Epidermal melanocyte (primary cell): ENCODE measurements around the gene MINAR2.

Experiments
- DNase-seq: peaks from one replicate; pipeline ENCODE4 v3.0.0; 2011; ENCODE audit warnings: low spot score; ENCODE audit not compliant: insufficient read length

Gene MINAR2

DNA sequence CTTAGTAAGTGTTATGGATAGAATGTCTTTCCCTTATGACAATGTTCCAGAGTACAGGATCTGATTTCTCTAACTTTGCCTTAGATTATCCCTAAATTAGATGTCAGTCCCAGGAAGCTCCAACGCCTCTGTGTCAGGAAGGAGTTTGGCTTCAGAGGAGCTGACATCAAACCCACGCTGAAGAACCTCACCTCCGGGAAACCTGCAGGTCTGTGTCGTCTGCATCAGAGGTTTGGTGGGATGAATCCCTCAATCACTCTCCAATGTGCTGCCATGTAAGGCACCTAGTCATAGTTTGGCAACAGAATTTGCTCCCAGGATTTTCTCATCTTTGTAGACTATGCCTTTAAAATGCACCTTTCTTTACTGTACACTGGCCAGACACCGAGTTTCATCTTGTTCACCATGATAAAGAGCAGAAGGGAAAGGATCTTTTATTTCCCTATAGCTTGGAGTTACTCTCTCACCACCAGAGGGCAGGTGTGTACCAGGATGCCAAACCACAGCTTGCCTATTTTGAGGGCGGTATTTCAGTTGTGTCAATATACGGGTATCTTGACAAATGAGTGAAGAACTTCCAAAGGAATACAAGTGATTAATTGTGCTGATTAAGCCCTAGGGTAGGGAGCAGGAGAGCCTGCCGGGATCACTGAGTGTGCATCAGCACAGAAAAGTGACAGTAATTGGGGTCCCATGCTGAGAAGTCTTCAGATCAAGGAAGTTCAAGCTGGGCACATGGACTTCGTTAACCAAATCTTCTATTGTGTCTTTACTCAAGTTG lies 23.4 kb downstream of the MINAR2 start:
- peak; percentile 38 for DNase-seq

- DNase-seq = no peak
Measured at GRCh38 chr5:129773376-129773775, 25.5 kb downstream of the MINAR2 start.

- DNase-seq = no peak
Measured at GRCh38 chr5:129781594-129781993, 33.7 kb downstream of the MINAR2 start.

DNA sequence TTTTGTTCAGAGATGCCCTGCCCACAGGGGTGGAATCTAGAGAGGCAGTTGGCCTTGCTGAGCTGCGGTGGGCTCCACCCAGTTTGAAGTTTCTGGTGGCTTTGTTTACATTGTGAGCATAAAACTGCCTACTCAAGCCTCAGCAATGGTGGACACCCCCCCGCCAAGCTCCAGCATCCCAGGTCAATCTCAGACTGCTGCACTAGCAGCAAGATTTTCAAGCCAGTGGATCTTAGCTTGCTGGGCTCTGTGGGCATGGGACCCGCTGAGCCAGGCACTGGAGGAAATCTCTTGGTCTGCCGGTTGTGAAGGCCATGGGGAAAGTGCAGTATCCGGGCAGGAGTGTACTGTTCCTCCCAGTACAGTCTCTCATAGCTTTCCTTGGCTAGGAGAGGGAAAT lies 55.5 kb downstream of the MINAR2 start:
- DNase-seq = no peak

DNA sequence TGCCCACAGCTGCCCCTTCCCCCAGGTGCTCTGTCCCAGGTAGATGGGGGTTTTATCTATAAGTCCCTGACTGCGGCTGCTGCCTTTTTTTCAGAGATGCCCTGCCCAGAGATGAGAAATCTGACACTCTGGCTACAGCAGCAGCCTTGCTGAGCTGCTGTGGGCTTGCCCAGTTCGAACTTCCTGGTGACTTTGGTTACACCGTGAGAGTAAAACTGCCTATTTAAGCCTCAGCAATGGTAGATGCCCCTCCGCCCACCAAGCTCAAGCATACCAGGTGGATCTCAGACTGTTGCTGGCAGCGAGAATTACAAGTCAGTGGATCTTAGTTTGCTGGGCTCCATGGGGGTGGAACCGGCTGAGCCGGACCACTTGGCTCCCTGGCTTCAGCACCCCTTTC lies 56.8 kb downstream of the MINAR2 start:
- no peak for DNase-seq

DNA sequence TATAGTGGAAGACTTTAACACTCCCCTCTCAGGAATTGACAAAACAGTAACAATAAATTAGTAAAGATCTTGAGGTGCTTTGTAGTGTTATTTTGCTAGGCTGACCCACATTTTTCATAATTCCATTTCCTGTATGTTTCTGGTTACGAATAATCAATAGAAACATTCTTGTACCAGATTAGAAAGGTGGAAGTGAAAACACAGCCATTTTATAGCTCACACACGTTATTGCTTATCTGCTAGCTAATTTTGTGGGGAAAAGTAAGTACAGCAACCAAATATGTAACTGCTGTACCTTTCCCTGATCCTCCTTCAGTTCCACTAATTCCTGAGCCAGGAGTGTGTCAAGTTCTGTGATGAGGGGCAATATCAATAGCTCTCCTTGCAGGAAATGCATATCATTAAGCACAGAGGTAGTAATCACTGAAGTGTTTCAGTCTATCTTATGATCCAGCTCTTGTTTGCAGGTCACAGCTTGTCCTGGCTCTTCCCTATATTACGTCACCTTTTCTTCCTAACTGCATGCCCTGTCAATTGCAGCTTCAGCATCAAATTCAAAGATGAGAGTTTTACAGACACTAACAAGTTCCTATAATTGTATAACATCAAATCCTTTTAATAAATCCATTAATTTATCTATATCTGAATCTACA lies 59.4 kb downstream of the MINAR2 start:
- DNase-seq = no peak
